GM19240 (cell line): ENCODE measurements around the gene ZNF124.
"Not testable (repeated sequence)": the region's sequence is repeated elsewhere in the genome, so short reads cannot be mapped to it uniquely, and the experiment has no call there.

ENCODE experiments used
- DNase-seq: peaks from one replicate; pipeline ENCODE4 v3.0.0; 2011; ENCODE audit warnings: low spot score; ENCODE audit not compliant: insufficient read length

ZNF124 gene

GRCh38 chr1:247172996-247173395, 1.2 kb upstream of the ZNF124 start:
- no peak for DNase-seq

GRCh38 chr1:247171443-247171842, 377 bp downstream of the ZNF124 start:
- DNase-seq, result not testable (repeated sequence)

- no peak for DNase-seq
These were observed 6.1 kb downstream of the ZNF124 start for GRCh38 chr1:247165674-247166073.

GRCh38 chr1:247164694-247165093, 7.1 kb downstream of the ZNF124 start:
- no peak for DNase-seq

GRCh38 chr1:247156787-247157232, 15.0 kb downstream of the ZNF124 start:
- no peak for DNase-seq

GRCh38 chr1:247147781-247148180, 24.0 kb downstream of the ZNF124 start:
- DNase-seq, result no peak

GRCh38 chr1:247147120-247147519, 24.7 kb downstream of the ZNF124 start:
- DNase-seq, result not testable (repeated sequence)

GRCh38 chr1:247146671-247147070, 25.1 kb downstream of the ZNF124 start:
- DNase-seq, result no peak

GRCh38 chr1:247145279-247145678, 26.5 kb downstream of the ZNF124 start:
- no peak for DNase-seq

GRCh38 chr1:247139557-247139956, 32.3 kb downstream of the ZNF124 start:
- DNase-seq, result not testable (repeated sequence)

GRCh38 chr1:247131236-247131635, 40.6 kb downstream of the ZNF124 start:
- DNase-seq, result no peak

- not testable (repeated sequence) for DNase-seq
These were observed 44.1 kb downstream of the ZNF124 start for GRCh38 chr1:247127519-247128282.

- DNase-seq, result not testable (repeated sequence)
These were observed 45.2 kb downstream of the ZNF124 start for GRCh38 chr1:247126601-247127000.

- DNase-seq, result not testable (repeated sequence)
These were observed 45.7 kb downstream of the ZNF124 start for GRCh38 chr1:247126166-247126565.

- no peak for DNase-seq
These were observed 50.4 kb downstream of the ZNF124 start for GRCh38 chr1:247121382-247121781.

- not testable (repeated sequence) for DNase-seq
These were observed 51.5 kb downstream of the ZNF124 start for GRCh38 chr1:247120408-247120668.

GRCh38 chr1:247119600-247120407, 52.0 kb downstream of the ZNF124 start:
- no peak for DNase-seq

GRCh38 chr1:247118946-247119446, 52.8 kb downstream of the ZNF124 start:
- no peak for DNase-seq

GRCh38 chr1:247115545-247115944, 56.3 kb downstream of the ZNF124 start:
- DNase-seq, result no peak

- no peak for DNase-seq
These were observed 56.7 kb downstream of the ZNF124 start for GRCh38 chr1:247115141-247115510.

- DNase-seq, result no peak
These were observed 57.3 kb downstream of the ZNF124 start for GRCh38 chr1:247114351-247115140.
